Measurements from ENCODE around the gene SLC35F4.
"Not testable (repeated sequence)": the region's sequence is repeated elsewhere in the genome, so short reads cannot be mapped to it uniquely, and the experiment has no call there.

The SLC35F4 gene

GRCh38 chr14:57712698-57713097 is 153.2 kb downstream of the SLC35F4 start:
- DNase-seq = no peak

- DNase-seq = no peak
Measured at GRCh38 chr14:57712102-57712501, 153.8 kb downstream of the SLC35F4 start.

GRCh38 chr14:57709909-57710308 is 156.0 kb downstream of the SLC35F4 start:
- no peak for DNase-seq

- not testable (repeated sequence) for DNase-seq
Measured at GRCh38 chr14:57709086-57709485, 156.8 kb downstream of the SLC35F4 start.

- DNase-seq = no peak
Measured at GRCh38 chr14:57707219-57707618, 158.7 kb downstream of the SLC35F4 start.

- DNase-seq = no peak
Measured at GRCh38 chr14:57704763-57705162, 161.1 kb downstream of the SLC35F4 start.

DNA sequence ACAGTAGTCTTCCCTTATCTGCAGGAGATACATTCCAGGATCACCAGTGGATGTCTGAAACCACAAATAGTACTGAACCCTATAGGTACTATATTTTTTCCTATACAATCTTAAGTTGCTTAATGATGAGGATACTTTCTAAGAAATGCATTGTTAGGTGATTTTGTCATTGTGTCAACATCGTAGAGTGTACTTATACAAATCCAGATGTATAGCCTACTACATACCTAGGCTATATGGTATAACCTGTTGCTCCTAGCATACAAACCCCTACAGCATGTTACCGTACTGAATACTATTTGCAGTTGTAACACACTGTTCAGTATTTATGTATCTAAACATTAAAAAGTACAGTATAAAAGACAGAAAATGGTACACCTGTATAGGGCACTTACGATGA is 165.9 kb downstream of the SLC35F4 start:
- no peak for DNase-seq

DNA sequence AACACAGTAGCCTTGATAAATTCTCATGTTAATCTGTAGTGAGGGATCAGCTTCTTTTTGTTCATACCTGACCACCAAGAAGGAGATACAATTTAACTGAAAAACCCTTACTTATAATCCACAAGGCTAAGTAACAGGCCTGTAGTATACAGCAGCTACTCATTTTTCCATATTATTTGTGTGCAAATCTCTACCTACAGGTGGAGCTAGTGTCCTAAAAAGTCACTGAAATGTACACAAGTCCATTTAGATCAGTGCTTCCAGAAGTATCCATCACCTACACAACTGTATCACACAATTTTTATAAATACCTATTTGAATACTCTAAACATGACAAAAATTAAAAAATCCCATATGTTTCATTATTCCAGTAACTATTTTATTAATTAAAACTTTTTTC is 173.2 kb downstream of the SLC35F4 start:
- no peak for DNase-seq

DNA sequence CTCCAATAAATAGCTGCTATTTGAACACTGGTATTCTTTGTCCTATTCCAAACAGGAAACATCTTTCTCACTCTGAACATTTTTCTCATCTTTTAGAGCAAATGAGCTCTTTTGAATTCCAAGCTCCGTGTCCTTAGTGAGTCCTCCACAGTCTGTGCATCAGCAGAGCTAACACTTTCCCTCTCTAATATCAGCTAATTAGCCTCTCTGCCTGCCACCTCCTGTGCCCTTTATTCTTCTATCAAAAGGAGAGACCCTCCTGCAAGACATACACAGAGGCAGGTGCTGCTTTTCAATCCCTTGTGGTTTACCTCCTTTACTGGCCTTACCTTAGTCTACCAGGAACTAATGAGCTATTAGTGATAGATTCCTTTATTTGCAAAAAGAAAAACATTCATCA is 178.5 kb downstream of the SLC35F4 start:
- no peak for DNase-seq

GRCh38 chr14:57686304-57686703 is 179.6 kb downstream of the SLC35F4 start:
- no peak for DNase-seq

GRCh38 chr14:57671021-57671420 is 194.9 kb downstream of the SLC35F4 start:
- DNase-seq = no peak

GRCh38 chr14:57660208-57660607 is 205.7 kb downstream of the SLC35F4 start:
- DNase-seq = no peak

- DNase-seq = no peak
Measured at GRCh38 chr14:57659052-57659451, 206.8 kb downstream of the SLC35F4 start.

DNA sequence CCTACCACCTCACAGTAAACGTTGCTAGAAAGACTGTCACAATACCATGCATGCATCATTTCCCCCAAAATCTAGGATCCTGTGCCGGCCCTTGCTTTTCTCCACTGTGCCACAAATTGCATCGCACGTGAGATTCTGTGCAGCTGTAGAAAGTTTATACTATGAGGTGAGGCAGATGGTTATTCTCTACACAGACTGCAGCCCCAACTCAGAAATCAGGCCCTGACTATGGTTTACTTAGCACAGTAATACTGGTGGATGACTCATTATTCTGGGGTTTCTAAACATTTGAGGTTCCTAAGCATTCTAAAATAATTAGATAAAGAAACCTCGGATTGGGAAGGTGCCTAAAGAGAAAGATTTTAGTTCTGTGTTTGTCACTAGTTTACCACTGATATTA is 208.4 kb downstream of the SLC35F4 start:
- DNase-seq = no peak

- no peak for DNase-seq
Measured at GRCh38 chr14:57656853-57657252, 209.0 kb downstream of the SLC35F4 start.

GRCh38 chr14:57652769-57653168 is 213.1 kb downstream of the SLC35F4 start:
- DNase-seq = no peak

DNA sequence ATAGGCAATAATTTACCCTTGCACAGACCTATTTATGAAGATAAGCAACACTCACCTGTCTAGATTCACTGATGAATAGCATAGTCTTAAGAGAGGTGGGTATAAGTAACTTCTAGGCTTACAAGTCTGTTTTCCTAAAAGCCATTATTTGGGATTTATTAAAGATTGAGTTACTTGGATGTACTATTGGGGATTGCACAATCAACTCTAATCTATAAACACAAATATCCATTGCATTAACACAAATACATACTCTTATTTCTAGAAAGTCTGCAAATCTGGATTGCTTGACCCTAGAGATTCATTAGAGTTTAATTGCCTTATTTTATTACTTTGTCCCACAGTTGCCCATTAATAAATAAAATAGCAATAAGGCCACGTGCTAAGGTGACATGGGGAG is 224.1 kb downstream of the SLC35F4 start:
- DNase-seq = no peak

- DNase-seq = no peak
Measured at GRCh38 chr14:57640036-57640435, 225.9 kb downstream of the SLC35F4 start.

- no peak for DNase-seq
Measured at GRCh38 chr14:57637901-57638300, 228.0 kb downstream of the SLC35F4 start.

DNA sequence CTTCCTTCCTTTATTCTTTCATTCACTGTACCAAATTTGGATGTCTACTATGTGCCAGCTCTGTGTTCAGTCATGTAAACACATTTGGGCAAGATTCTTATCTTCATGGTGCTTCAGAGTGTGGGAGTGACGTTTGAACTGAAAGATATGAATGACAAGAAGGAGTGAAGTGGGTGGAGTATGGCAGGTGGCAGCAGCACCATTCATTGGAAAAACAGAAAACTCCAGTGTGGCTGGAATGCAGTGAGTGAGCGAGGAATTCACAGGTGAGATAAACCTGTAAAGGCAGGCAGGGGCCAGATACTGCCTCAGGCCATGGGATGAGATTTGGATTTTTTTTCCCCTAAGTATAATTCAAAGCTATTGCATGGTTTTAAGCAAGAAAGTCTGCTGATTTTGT is 231.6 kb downstream of the SLC35F4 start:
- DNase-seq = no peak

DNA sequence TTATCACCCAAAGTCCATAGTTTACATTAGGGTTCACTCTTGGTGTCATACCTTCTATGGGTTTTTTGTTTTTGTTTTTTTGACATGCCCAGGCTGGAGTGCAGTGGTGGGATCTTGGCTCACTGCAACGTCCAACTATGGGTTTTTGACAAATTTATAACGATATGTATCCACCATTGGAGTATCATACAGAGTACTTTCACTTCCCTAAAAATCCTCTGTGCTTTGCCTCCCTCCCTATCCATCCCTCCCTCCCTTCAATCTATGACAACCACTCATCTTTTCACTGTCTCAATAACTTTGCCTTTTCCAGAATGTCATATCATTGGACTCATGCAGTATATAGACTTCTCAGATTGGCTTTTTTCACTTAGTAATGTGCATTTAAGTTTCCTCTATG is 233.2 kb downstream of the SLC35F4 start:
- DNase-seq = no peak

- no peak for DNase-seq
Measured at GRCh38 chr14:57617510-57617909, 248.4 kb downstream of the SLC35F4 start.

GRCh38 chr14:57612946-57613345 is 252.9 kb downstream of the SLC35F4 start:
- no peak for DNase-seq

DNA sequence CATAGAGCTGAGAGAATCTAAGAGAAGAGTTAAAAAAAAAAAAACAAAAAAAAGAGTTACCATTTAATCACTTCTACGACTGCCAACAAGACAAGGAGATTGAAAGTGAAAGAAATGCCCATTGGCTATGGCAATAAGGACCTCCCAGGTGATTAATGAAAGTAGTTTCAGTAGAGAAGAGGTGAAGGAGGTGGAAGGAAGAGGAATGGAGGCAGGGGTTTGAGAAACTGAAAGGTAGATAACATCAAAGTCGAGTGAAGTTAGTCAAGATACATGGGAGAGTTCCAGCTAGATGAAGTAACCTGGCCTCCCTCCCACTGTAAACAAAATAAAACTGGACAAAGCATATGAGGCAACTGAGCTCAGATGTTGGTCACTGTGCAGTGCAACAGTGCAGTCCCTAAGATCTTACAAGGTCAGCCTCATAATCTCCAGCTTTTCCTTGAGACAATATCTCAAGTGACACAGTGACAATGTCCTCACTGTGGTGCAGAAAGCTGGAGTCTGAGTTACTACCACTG is 254.3 kb downstream of the SLC35F4 start:
- DNase-seq = no peak

- no peak for DNase-seq
Measured at GRCh38 chr14:57610631-57611030, 255.3 kb downstream of the SLC35F4 start.

All from T1000 (cell line).